ENCODE measurements around the gene ZNF469.

- TF ChIP-seq MAX (CRISPR knock-in tag; IDR thresholded peaks at IDR 0.05) (no peak), CTCF (IDR thresholded peaks at IDR 0.05) (no peak), ZNF317 (CRISPR knock-in tag; IDR thresholded peaks at IDR 0.05; ENCODE audit: borderline replicate concordance, low read depth) (no peak), GTF2I (CRISPR knock-in tag; conservative IDR thresholded peaks at IDR 0.05) (no peak), AFF4 (CRISPR knock-in tag; IDR thresholded peaks at IDR 0.05; ENCODE audit: borderline replicate concordance) (no peak), SMAD4 (CRISPR knock-in tag; IDR thresholded peaks at IDR 0.05) (no peak), IRF1 (CRISPR knock-in tag; IDR thresholded peaks at IDR 0.05) (no peak), ATF2 (CRISPR knock-in tag; IDR thresholded peaks at IDR 0.05; ENCODE audit: borderline replicate concordance, low read depth) (no peak), E2F1 (CRISPR knock-in tag; IDR thresholded peaks at IDR 0.05) (no peak), ZNF138 (CRISPR knock-in tag; conservative IDR thresholded peaks at IDR 0.05) (no peak), TEAD4 (CRISPR knock-in tag; IDR thresholded peaks at IDR 0.05) (no peak)
These were observed 26.5 kb upstream of the ZNF469 start for GRCh38 chr16:88356124-88356726.

Data from WTC11 (cell line).